ENCODE measurements around the gene PRR5. TPM values are rescaled to one million over a fixed set of nuclear protein-coding genes. Genes with fewer than 3 reads are reported as not detected.

Gene PRR5
- total and polyA plus RNA-seq, 7 donors: 0.48 to 2.9 (median 1.6) TPM

GRCh38 chr22:44759430-44760310, 57.7 kb downstream of the PRR5 start:
- no peak for TF ChIP-seq CTCF (IDR thresholded peaks at IDR 0.05)
- 87 to 91% (median 91%) methylated on average over 18 of the region's 18 CpGs for WGBS, 3 donors
- H3K4me3 ChIP-seq: no peak overlapping the region
- peaks cover 0 to 18% (median 4%) of the 10 kb centered on the region in 3 donors for H3K27me3 ChIP-seq (ENCODE audit: insufficient read depth in 3 of 3, low read length in 2 of 3)
- no peaks in the 10 kb centered on the region for H3K9me3 ChIP-seq
- ATAC-seq: no peak
- H3K27ac ChIP-seq: no peak overlapping the region
- H3K4me1 ChIP-seq: no peaks in the 10 kb centered on the region
- no peak for DNase-seq
- H3K36me3 ChIP-seq (ENCODE audit: insufficient read depth in 1 of 2, low read depth in 1 of 2): no peaks in the 10 kb centered on the region
- intact Hi-C loops (cut with DNase I): no loop called here

GRCh38 chr22:44760476-44760875, 58.5 kb downstream of the PRR5 start:
- no peak for DNase-seq
- Histone ChIP-seq H3K27me3 (ENCODE audit: insufficient read depth in 3 of 3, low read length in 2 of 3) (peaks cover 0 to 11% (median 2%) of the 10 kb centered on the region in 3 donors), H3K4me1 (no peaks in the 10 kb centered on the region), H3K36me3 (ENCODE audit: insufficient read depth in 1 of 2, low read depth in 1 of 2) (no peaks in the 10 kb centered on the region), H3K4me3 (no peak overlapping the region), H3K9me3 (no peaks in the 10 kb centered on the region), H3K27ac (no peak overlapping the region)
- intact Hi-C loops (cut with DNase I): no loop called here
- ATAC-seq: no peak
- 48 to 66% (median 54%) methylated on average over 5 of the region's 5 CpGs for WGBS, 3 donors
- no peak for TF ChIP-seq CTCF (IDR thresholded peaks at IDR 0.05)

- intact Hi-C loops (cut with DNase I): no loop called here
- TF ChIP-seq CTCF (IDR thresholded peaks at IDR 0.05): no peak
- peaks cover 0 to 11% (median 2%) of the 10 kb centered on the region in 3 donors for H3K27me3 ChIP-seq (ENCODE audit: insufficient read depth in 3 of 3, low read length in 2 of 3)
These were observed 59.0 kb downstream of the PRR5 start for GRCh38 chr22:44761025-44761424.

GRCh38 chr22:44764373-44764772, 62.4 kb downstream of the PRR5 start:
- Histone ChIP-seq H3K27ac (no peak overlapping the region), H3K4me1 (no peaks in the 10 kb centered on the region), H3K9me3 (no peaks in the 10 kb centered on the region), H3K36me3 (ENCODE audit: insufficient read depth in 1 of 2, low read depth in 1 of 2) (no peaks in the 10 kb centered on the region), H3K4me3 (no peak overlapping the region), H3K27me3 (ENCODE audit: insufficient read depth in 3 of 3, low read length in 2 of 3) (peaks cover 0 to 15% (median 2%) of the 10 kb centered on the region in 3 donors)
- ATAC-seq (no peak), DNase-seq (no peak)
- no peak for TF ChIP-seq CTCF (IDR thresholded peaks at IDR 0.05)
- intact Hi-C loops (cut with DNase I): no loop called here
- WGBS, 3 donors: 87 to 90% (median 89%) methylated on average over 17 of the region's 17 CpGs

More at GRCh38 chr22:44761025-44761424, 59.0 kb downstream of the PRR5 start:
- no peak overlapping the region for H3K4me3 ChIP-seq
- H3K27ac ChIP-seq: no peak overlapping the region
- no peak for DNase-seq
- no peaks in the 10 kb centered on the region for H3K4me1 ChIP-seq
- H3K36me3 ChIP-seq (ENCODE audit: insufficient read depth in 1 of 2, low read depth in 1 of 2): no peaks in the 10 kb centered on the region
- WGBS, 3 donors: 78 to 84% (median 81%) methylated on average over 10 of the region's 10 CpGs
- no peak for ATAC-seq
- H3K9me3 ChIP-seq: no peaks in the 10 kb centered on the region

All from psoas muscle (tissue), 8 donors.